ENCODE results near the gene EXOG.

EXOG gene

DNA sequence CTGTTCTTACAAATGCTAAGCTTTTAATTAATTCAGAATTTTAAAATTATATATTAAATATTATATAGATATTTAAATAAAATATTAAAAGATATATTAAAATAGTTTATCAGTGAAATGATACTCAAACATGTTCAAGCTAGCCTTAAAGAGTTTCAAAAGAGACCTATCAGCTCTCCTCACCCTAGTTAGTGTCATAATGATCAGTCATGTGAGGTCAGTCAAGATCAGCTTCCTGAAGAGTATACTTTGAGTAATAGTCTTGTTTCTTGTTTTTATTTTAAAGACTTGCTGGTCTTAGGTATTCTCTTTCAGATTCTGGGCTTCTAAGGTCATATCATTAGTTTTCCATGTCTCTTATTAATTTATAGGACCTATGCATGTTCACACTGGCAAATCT, 14.5 kb downstream of the EXOG start:
- DNase-seq (ENCODE audit: low read depth), result no peak

- no peak for DNase-seq (ENCODE audit: low read depth)
These were observed 15.4 kb downstream of the EXOG start for GRCh38 chr3:38511546-38511945.

DNA sequence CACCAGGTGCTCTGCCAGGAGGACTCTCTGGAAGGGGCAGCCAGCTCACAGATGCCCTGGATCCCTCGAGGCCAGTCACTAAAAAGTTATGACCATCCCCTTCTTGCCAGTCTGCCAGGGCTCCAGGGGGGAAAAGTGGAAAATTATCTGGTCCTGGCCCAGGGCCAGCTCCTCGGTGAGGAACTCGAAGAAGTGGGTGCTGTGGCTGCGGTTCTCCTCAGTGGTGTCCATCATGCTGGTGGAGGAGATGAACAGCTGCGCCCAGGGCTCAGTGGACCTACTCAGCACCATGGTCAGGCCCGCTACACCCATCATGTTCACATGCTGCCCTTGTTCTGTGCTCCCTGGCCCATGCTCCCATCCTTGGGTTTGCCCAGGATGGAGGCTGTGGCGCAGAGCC, 19.2 kb downstream of the EXOG start:
- no peak for DNase-seq (ENCODE audit: low read depth)

DNA sequence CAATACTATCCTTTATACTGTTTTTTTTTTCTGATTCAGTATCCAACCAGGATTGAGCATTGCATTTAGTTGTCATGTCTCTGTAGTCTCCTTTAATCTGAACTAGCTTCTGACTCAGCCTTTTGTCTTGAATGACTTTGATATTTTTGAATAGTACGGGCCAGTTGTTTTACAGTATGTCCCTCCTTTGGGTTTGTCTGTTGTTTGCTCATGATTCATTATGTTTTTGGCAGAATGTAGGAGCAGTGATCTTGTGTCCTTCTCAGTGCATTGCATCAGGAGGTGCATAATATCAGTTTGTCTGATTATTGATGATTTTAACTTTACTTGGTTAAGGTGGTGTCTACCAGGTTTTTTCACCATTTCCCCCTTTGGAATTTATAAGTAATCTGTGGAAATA, 20.5 kb downstream of the EXOG start:
- no peak for DNase-seq (ENCODE audit: low read depth)

DNA sequence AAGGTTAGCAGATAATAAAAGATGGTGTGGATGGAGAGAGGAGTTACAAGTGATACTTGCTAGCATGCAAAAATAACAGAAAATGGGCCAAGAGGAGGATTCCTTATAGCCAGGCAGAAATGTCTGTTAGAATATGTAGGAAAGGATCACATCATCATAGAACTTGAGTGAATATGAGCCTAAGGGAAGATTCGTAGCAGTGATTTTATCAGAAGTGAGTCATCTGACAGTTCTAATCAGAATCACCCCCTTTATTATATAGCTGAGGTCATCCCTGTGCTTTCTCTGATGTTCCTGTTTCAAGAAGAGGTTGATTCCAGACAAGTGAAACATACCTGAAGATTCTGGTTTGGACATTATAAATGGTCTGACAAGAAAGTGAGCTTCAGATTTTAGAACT, 22.9 kb downstream of the EXOG start:
- no peak for DNase-seq (ENCODE audit: low read depth)

GRCh38 chr3:38519651-38520050, 23.5 kb downstream of the EXOG start:
- DNase-seq (ENCODE audit: low read depth), result peak; percentile 12

DNA sequence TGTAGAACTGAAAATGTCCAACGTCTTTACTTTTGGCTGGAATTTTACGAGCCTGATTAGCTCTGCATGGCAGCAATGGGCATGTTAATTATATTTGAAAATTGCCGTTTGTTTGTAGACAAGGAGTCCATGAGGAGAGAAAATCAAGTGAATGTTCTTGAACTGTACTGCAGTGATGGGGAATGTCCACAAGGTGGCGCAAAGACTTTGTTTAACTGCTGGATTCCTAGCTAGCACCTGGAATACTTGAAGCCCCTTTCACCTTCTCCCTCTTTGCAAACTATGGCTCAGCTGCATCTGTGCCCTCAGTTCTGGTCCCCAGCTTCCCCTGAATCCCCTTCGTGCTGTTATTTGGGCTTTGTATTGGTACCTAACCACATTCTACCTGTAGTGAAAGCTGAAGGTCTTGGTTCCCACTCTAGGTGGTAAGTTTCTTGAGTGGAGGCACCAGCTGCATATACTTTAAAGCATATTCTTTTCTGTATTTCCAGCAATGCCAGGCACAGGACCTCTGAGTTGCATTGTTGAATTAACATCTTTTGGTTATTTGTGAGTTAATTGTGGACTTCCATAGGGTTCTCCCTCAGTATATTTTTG, 25.3 kb downstream of the EXOG start:
- DNase-seq (ENCODE audit: low read depth), result peak; percentile 16

DNA sequence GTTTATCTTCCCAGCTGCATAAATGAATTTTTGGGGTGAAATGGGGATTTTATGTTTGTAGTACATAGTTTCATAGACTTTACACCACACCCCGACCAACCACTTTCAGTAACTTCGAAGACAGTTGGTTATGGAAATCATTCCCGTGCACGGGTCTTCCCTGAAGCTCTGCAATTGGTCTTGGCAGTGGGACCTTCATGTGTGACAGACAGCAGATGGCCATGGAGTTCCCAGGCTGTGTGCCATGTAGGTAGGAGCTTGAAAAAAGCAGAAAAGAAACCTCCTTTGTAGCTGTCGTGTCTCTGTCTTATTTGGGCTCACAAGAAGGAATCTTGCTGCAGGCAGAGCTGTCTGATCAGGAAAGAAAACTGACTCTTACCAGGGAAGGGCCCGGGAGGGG, 25.9 kb downstream of the EXOG start:
- DNase-seq (ENCODE audit: low read depth), result no peak

GRCh38 chr3:38524141-38524739, 28.1 kb downstream of the EXOG start:
- DNase-seq (ENCODE audit: low read depth), result no peak

- DNase-seq (ENCODE audit: low read depth), result no peak
These were observed 30.7 kb downstream of the EXOG start for GRCh38 chr3:38526792-38527191.

GRCh38 chr3:38528457-38528856, 32.3 kb downstream of the EXOG start:
- DNase-seq (ENCODE audit: low read depth), result no peak

DNA sequence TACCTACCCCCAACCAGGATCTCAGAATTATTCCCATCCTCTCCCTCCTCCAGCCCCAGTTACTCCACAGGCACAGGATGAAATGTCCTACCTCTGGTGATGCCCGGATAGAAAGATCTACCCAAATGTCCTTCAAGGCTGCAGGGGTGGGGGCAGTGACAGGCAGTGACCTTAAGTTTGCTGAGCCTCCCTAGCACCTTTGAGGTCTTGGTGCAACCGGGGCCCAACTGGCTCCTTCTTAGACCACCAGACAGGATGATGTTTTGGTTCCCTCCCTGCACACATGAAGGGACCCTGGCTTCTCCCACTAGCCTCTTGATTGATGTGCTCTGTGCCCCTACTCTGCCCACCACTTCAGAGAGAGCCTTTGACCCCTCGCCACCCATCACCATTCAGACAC, 36.4 kb downstream of the EXOG start:
- no peak for DNase-seq (ENCODE audit: low read depth)

- no peak for DNase-seq (ENCODE audit: low read depth)
These were observed 37.3 kb downstream of the EXOG start for GRCh38 chr3:38533285-38533976.

GRCh38 chr3:38534180-38534579, 38.0 kb downstream of the EXOG start:
- no peak for DNase-seq (ENCODE audit: low read depth)

DNA sequence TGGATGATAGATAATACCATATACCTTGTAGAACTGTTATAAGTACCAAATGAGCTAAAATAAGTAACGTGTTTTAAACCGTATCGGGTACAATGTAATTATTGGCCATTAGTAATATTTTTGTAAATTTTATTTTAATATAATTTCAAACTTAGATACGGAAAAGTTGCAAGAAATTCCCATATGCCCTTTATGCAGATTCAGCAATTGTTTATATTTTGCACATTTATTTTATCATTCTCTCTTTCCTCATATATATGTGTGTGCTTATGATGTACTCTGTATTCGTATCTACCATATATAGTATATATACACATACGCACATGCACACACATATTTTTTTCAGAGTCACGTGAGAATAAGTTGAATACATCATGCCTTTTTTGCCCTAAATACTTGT, 38.5 kb downstream of the EXOG start:
- DNase-seq (ENCODE audit: low read depth), result no peak

DNA sequence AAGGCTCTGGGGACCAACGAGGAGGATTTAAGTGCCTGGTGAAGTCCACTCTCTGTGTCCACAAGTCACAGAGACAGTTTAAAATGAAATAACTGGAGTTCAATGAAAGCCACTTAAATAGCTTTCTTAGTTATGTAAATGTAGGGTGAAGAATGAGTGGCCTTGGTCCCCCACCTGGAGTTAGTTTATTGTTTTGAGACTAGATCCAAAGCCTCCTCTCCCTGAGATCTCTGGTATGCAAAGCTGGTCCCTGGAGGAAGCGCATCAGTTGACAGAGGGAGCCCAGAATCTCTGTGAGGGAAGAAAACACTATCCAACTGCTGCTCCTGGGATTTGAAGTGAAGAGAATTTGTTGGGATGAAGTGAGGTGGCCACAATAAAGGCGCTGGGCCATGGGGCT, 40.5 kb downstream of the EXOG start:
- DNase-seq (ENCODE audit: low read depth), result no peak

GRCh38 chr3:38538773-38539353, 42.7 kb downstream of the EXOG start:
- no peak for DNase-seq (ENCODE audit: low read depth)

DNA sequence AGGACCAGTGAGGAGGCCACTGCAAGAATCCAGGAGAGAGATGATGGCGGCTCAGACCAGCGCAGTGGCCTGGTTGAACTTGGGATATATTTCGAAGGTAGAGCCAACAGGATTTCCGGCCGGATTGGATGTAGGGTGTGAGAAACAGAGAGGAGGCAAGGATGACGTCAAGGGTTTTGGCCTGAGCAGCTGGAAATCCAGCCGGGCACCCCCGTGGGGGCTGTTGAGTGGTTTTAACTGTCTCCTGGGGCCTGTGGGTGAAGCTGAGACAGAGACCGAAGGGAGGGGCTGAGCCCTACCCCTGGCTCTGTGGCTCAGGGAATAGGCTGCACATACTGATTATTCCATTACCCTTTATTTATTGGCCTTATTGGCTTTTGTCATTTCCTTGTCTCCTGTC, 45.7 kb downstream of the EXOG start:
- DNase-seq (ENCODE audit: low read depth), result no peak

GRCh38 chr3:38542401-38543298, 46.5 kb downstream of the EXOG start:
- DNase-seq (ENCODE audit: low read depth), result no peak

DNA sequence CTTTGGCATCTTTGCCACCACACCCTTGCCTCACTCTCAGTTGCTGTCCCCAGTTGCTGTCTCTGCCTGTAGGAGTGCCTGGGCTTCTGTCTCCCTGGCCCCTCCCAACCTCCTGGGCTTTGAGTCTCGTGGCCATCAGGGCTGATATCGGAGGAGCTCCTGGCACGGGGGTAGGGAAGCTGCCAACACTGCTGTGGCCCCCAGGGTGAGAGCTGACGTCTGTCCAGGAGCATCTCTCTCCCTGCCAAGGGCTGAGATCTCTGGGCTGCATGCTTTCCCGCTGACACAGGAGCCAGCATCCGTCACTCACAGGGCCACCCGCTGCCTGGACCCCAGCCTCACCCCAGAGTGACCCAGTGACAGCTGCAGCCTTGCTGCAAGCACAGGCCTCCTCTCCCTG, 47.4 kb downstream of the EXOG start:
- DNase-seq (ENCODE audit: low read depth), result no peak

- no peak for DNase-seq (ENCODE audit: low read depth)
These were observed 48.8 kb downstream of the EXOG start for GRCh38 chr3:38544926-38545325.

- no peak for DNase-seq (ENCODE audit: low read depth)
These were observed 49.4 kb downstream of the EXOG start for GRCh38 chr3:38545550-38545949.
